ENCODE measurements around the gene PDK3. TPM values are rescaled to one million over a fixed set of nuclear protein-coding genes. Genes with fewer than 3 reads are reported as not detected.

PDK3 gene
- total RNA-seq = 10 to 100 TPM in 5 of 9 donors, 1 to 10 TPM in 4; 6.0 to 21.4 (median 10.4) TPM
- 1 to 10 TPM; 2.1 to 4.9 (median 2.4) TPM for polyA plus RNA-seq
- long read RNA-seq, donor 1 = 0 reads
- long read RNA-seq, donor 2, partial matches to known transcripts = 0 of 1 reads
- long read RNA-seq, donor 2, other reads (novel, unspliced or antisense) = 0 of 1 reads
- long read RNA-seq, donor 3, partial matches to known transcripts = 0 of 2 reads
- long read RNA-seq, donor 3, other reads (novel, unspliced or antisense) = 0 of 2 reads
- long read RNA-seq, donor 4, partial matches to known transcripts = 0 of 4 reads
- long read RNA-seq, donor 4, other reads (novel, unspliced or antisense) = 0 of 4 reads
- long read RNA-seq, donor 5, transcript PDK3-202 (12 exons, 1,921 nt) = major isoform, 5 of 7 reads
- long read RNA-seq, donor 5, partial matches to known transcripts = 0 of 7 reads
- long read RNA-seq, donor 5, other reads (novel, unspliced or antisense) = 0 of 7 reads
- long read RNA-seq, donor 6, partial matches to known transcripts = 1 of 8 reads
- long read RNA-seq, donor 6, other reads (novel, unspliced or antisense) = 1 of 8 reads
- long read RNA-seq, donor 7 = 0 reads
- long read RNA-seq, donor 8, partial matches to known transcripts = 0 of 2 reads
- long read RNA-seq, donor 8, other reads (novel, unspliced or antisense) = 0 of 2 reads
- long read RNA-seq, donor 9, partial matches to known transcripts = 0 of 1 reads
- long read RNA-seq, donor 9, other reads (novel, unspliced or antisense) = 0 of 1 reads
- long read RNA-seq, donor 10, partial matches to known transcripts = 0 of 1 reads
- long read RNA-seq, donor 10, other reads (novel, unspliced or antisense) = 0 of 1 reads

DNA sequence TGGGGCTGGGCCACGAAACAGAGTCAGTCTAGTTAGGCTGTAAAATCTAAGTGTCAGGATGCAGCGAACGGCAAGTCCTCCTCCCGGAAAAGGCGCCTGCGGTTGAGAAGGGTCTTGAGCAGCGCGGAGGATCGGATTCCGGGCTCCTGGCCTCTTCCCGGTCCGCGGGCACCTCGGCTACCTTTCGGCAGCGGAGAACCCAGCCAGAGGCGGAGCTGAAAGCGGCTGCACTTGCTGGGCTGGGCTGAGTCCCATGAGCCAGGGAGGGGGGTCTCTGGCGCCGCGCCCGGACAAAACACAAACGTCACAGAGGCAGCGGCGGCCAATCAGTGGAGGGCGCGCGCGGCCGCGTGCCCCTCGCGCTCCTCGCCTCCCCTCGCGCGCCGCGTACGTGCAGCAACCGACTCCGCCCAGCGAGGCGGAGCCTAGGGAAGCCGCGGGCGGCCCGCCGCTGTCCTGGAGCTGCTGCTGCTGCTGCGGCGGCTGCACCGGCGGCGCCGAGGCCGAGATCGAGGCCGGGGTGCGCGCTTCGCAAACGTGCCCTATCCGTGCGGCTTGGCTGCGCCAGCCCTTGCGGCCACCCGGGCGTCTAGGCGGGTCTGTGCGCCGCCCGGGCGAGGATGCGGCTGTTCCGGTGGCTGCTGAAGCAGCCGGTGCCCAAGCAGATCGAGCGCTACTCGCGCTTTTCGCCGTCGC is at the start of gene PDK3:
Gene PDK3 (plus strand): TSS at position 451 of the 696 bp plus-strand sequence. CDS start 170 bp downstream, at position 621.
- H3K27ac ChIP-seq = peak within 1 kb of the TSS in 3 of 5 donors; percentile 52 to 77 (median 70)
- intact Hi-C loops (cut with DNase I) = no loop called here
- H3K4me1 ChIP-seq (replicated peaks in 1 of 2) = no peaks in the 10 kb centered on the region
- H3K27me3 ChIP-seq = no peaks in the 10 kb centered on the region
- peak; percentile 10 to 68 for TF ChIP-seq POLR2A (IDR thresholded peaks at IDR 0.05)
- TF ChIP-seq, protein P1, sequence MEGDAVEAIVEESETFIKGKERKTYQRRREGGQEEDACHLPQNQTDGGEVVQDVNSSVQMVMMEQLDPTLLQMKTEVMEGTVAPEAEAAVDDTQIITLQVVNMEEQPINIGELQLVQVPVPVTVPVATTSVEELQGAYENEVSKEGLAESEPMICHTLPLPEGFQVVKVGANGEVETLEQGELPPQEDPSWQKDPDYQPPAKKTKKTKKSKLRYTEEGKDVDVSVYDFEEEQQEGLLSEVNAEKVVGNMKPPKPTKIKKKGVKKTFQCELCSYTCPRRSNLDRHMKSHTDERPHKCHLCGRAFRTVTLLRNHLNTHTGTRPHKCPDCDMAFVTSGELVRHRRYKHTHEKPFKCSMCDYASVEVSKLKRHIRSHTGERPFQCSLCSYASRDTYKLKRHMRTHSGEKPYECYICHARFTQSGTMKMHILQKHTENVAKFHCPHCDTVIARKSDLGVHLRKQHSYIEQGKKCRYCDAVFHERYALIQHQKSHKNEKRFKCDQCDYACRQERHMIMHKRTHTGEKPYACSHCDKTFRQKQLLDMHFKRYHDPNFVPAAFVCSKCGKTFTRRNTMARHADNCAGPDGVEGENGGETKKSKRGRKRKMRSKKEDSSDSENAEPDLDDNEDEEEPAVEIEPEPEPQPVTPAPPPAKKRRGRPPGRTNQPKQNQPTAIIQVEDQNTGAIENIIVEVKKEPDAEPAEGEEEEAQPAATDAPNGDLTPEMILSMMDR (IDR thresholded peaks at IDR 0.05) = no peak
- H3K9me3 ChIP-seq (replicated peaks in 1 of 3) = no peaks in the 10 kb centered on the region
- DNase-seq = peak; percentile 86 to 95 (median 91)
- no peaks in the 10 kb centered on the region for H3K36me3 ChIP-seq (replicated peaks in 1 of 2)
- peak within 1 kb of the TSS in 3 of 4 donors; percentile 24 to 55 (median 25) for H3K4me3 ChIP-seq
- WGBS, 4 donors = 0 to 62% (median 16%) methylated on average over 8 to 83 of the region's 83 CpGs

DNA sequence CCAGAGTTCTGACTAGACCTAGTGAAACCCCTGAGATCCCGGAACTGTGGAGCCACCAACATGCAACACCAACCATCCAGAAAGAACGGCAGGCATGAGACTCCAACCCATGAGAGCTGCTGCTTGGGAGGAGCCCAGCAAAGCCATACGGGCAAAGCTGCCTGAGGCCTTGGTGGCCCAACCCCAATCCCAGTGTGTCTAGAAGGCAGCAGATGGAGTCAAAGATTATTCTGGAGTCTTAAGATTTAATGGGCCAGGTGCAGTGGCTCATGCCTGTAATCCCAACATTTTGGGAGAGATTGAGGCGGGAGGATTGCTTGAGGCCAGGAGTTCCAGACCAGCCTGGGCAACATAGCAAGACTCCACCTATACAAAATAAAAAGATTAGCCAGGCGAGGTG is 49.2 kb upstream of the PDK3 start:
- intact Hi-C loops (cut with DNase I) = no loop called here
- Histone ChIP-seq H3K4me1 (replicated peaks in 1 of 2) (no peaks in the 10 kb centered on the region), H3K36me3 (replicated peaks in 1 of 2) (no peaks in the 10 kb centered on the region), H3K27me3 (no peaks in the 10 kb centered on the region), H3K27ac (no peak overlapping the region), H3K4me3 (no peak overlapping the region), H3K9me3 (replicated peaks in 1 of 3) (no peaks in the 10 kb centered on the region)
- no peak for TF ChIP-seq POLR2A (IDR thresholded peaks at IDR 0.05)
- TF ChIP-seq, protein P1 (IDR thresholded peaks at IDR 0.05) = no peak
- 60 to 80% (median 67%) methylated on average over 1 to 5 of the region's 5 CpGs for WGBS, 4 donors
- DNase-seq = no peak

DNA sequence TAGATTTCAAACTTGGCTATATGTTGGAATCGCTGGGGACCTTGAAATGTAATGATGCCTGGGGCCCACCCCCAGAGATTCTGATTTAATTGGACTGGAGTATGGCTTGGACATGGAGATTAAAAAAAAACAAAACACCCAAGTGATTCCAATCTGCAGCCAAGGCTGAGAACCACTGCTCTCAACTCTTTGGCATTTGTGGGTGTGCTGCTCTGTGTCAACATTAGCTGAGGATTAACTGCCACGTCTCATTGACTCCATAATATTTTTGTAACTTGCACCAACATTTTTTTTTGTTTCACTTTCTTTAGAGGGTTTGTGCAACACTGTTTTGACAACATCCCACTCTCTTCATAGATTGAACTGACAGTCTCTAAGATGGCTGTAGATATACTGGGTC is 41.1 kb upstream of the PDK3 start:
- TF ChIP-seq, protein P1 (IDR thresholded peaks at IDR 0.05) = no peak
- no peak for TF ChIP-seq POLR2A (IDR thresholded peaks at IDR 0.05)
- Histone ChIP-seq H3K36me3 (replicated peaks in 1 of 2) (no peaks in the 10 kb centered on the region), H3K27me3 (peaks cover 7% of the 10 kb centered on the region), H3K9me3 (replicated peaks in 1 of 3) (no peaks in the 10 kb centered on the region), H3K4me3 (no peak overlapping the region), H3K4me1 (replicated peaks in 1 of 2) (no peaks in the 10 kb centered on the region), H3K27ac (no peak overlapping the region)
- intact Hi-C loops (cut with DNase I) = no loop called here
- no peak for DNase-seq
- 40 to 63% (median 49%) methylated on average over 1 to 2 of the region's 2 CpGs for WGBS, 4 donors

DNA sequence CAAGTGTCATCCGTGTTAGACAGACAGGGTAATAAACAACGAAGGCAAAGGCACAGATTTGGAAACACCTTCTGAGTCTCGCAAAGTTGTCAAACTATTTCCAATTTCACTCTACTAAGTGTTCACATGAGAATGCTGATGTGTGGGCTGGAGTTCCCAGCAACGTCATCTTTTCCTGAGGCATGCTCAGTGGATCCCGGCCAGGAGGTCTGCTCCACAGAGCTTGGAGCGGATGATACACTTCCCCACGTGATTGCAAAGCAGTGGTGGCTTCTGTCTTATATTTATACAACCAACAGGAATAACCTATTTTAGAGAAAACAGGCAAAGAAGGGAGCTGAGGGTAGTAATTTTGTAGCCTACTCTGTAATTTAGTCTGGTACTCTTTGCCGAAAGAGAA is 40.1 kb upstream of the PDK3 start:
- H3K9me3 ChIP-seq (replicated peaks in 1 of 3) = no peaks in the 10 kb centered on the region
- H3K4me3 ChIP-seq = no peak overlapping the region
- H3K27ac ChIP-seq = no peak overlapping the region
- 62 to 74% (median 69%) methylated on average over 7 to 8 of the region's 8 CpGs for WGBS, 4 donors
- DNase-seq = peak in 4 of 7 donors; percentile 10 to 53 (median 18)
- no peaks in the 10 kb centered on the region for H3K36me3 ChIP-seq (replicated peaks in 1 of 2)
- peaks cover 7% of the 10 kb centered on the region for H3K27me3 ChIP-seq
- TF ChIP-seq, protein P1 (IDR thresholded peaks at IDR 0.05) = no peak
- no peak for TF ChIP-seq POLR2A (IDR thresholded peaks at IDR 0.05)
- no peaks in the 10 kb centered on the region for H3K4me1 ChIP-seq (replicated peaks in 1 of 2)
- intact Hi-C loops (cut with DNase I) = no loop called here
